GM10266 (cell line): Measurements from ENCODE around the gene CPED1.

Source experiments
- DNase-seq: peaks from one replicate; pipeline ENCODE4 v3.0.0; 2012; ENCODE audit errors: extremely low spot score
- TF ChIP-seq, protein P1 (sequence below): IDR thresholded peaks from 2 replicates; pipeline ENCODE4 v1.5.1; 2012; ENCODE audit warnings: mild to moderate bottlenecking, low read depth; ENCODE audit not compliant: control insufficient read depth, insufficient read depth; ENCODE audit errors: missing control alignments

CPED1 gene

DNA sequence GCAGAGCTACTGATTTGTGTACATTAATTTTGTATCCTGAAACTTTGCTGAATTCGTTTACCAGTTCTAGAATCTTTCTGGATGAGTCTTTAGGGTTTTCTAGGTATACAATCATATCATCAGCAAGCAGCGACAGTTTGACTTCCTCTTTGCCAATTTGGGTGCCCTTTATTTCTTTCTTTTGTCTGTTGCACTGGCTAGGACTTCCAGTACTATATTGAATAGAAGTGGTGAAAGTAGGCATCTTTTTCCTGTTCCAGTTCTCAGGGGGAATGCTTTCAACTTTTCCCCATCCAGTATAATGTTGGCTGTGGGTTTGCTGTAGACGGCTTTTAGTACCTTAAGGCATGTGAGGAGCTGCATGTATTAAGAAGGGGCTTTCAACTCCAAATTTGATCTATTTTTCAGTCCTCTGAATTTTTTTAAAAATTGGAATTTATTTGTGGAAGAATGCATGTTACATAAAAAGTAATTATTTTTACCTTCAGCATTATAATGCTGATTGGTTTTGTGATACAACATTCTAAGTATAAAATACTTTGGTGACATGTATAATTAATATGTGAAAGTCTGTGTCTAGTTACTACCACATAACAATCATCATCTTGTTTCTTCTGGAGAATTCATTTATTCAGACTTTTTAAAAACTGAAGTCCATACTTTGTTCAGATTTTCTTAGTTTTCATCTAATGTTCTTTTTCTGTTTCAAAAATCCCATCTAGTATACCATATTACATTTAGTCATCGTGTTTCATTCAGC lies 49.6 kb downstream of the CPED1 start:
- TF ChIP-seq, protein P1, sequence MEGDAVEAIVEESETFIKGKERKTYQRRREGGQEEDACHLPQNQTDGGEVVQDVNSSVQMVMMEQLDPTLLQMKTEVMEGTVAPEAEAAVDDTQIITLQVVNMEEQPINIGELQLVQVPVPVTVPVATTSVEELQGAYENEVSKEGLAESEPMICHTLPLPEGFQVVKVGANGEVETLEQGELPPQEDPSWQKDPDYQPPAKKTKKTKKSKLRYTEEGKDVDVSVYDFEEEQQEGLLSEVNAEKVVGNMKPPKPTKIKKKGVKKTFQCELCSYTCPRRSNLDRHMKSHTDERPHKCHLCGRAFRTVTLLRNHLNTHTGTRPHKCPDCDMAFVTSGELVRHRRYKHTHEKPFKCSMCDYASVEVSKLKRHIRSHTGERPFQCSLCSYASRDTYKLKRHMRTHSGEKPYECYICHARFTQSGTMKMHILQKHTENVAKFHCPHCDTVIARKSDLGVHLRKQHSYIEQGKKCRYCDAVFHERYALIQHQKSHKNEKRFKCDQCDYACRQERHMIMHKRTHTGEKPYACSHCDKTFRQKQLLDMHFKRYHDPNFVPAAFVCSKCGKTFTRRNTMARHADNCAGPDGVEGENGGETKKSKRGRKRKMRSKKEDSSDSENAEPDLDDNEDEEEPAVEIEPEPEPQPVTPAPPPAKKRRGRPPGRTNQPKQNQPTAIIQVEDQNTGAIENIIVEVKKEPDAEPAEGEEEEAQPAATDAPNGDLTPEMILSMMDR, result no peak
- DNase-seq, result no peak

DNA sequence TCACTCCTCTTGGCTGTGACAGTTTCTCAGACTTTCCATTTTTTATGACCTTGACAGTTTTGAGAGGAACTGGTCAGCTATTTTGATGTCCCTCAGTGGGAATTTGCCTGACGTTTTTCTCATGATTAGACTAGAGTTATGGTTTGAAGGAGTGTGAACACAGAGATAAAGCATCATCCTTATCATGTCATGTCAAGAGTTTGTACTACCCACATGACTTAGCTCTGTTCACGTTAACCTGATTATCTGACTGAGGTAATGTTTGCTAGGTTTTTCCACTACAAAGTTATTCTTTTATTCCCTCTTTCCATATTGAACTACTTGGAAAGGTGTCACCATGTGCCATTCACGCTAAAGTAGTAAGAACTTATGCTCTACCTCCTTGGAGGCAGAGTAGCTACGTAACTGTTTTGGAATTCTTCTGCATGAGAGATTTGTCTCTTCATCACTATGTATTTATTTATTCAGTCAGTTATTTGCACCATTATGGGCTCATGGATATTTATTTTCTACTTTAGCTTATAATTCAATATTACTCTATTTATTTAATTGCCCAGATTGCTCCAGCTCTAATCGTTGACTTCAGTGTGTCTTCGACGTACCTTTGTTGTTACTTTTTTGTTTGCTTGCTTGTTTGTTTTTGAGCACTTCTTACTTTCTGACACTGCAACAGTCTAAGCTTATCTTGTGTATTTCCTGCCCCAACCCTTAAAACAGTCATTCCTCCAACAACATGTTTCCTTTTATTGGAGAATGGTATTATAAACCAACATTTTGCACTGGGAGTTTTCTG lies 50.4 kb downstream of the CPED1 start:
- DNase-seq, result no peak
- TF ChIP-seq, protein P1, result no peak

DNA sequence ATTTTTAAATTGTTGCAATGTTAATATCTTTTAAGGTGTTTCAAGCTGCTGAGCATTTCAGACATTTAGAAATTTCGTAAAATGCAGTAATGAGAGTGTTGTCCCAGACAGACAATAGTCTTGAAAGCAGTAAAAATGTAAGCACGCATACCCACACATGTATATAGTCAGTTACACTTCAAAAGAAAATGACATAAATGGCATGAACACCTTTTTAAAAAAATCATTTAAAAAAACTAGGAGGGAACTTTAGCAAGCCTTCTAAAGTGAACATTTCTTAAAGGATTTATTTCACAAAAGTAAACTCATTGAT lies 51.0 kb downstream of the CPED1 start:
- TF ChIP-seq, protein P1, result no peak

DNA sequence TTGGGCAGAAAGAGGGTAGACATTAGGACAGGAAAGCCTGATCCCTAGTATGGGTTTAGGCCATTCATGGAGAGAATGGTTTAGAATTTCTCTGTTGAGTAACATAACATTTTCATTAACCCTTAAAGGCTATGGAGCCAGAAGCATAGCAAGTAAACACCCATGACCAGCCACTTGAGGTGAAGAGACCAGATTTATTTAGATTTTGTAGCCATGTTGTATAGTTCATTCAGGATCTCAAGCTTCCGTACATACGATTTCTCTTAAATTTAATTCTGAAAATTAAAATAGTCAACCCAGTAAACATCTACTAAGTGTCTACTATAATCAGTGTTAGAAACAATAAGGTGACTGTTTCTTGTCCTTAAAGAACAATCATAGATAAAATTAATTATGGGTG lies 51.5 kb downstream of the CPED1 start:
- TF ChIP-seq, protein P1, result no peak
- no peak for DNase-seq

More for the DNA sequence above, 51.0 kb downstream of the CPED1 start:
- DNase-seq, result no peak

DNA sequence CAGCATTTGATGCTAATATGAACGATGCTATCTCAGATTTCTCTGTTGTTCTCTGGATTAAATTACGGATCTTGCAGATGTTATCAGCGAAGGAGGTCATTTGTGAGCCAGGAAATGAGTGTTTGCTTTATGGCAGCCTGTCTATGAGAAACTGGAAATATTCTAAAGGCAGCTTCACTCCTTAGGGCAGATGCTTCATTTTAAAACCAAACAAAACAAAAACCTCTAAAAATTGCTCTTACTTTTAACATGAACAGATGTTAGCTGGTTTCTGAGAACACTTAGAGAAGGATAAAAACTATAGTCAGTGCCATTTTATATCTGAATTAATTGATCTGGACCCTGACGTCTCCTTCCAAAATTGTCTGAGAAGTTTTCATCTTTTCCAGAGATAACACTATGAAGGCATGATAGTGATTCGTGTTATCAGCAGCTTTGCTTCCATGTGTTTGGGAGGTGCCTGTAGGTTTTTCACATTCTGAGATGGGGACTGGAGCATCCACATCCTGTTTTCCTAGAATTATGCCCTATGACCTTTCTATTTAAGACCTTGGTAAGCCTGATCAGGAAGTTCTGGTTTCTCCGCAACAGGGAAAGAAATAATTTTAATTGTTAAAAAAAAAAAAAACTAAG lies 53.1 kb downstream of the CPED1 start:
- DNase-seq, result no peak
- TF ChIP-seq, protein P1, result no peak

DNA sequence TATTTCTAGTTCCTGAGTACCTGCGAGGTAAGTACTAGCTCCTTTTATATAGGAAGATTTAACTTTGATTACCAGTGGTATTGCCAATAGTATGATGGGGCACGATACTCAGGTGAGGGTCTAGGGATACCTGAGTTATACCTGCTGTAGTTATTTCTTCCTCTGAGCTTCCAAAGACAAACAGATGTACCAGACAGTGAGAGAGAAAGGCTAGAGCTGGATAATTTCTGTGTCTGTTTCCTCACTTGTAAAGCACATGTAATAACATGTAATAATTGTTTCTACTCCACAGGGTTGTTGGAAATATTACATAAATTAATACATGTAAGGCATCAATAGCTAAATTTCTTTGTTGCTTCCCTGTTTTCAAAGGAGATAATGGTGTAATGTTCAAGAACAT lies 53.7 kb downstream of the CPED1 start:
- no peak for DNase-seq
- TF ChIP-seq, protein P1, result no peak
